Stomach (tissue), 9 donors: ENCODE measurements around the gene RNF213. TPM values are rescaled to one million over a fixed set of nuclear protein-coding genes. Genes with fewer than 3 reads are reported as not detected.

Experiments
- DNase-seq, 2 donors: peaks; one replicate each; pipeline versions ENCODE4 v3.0.0 to v3.0.0-alpha.2; 2013 to 2019
- H3K27ac ChIP-seq, 5 donors: fragments of 200-600 bp in 4 of 5; sonication (generic) in 4 of 5; one replicate each; pipeline ENCODE4 v1.5.1; 2013 to 2019; ENCODE audit warnings: mild to moderate bottlenecking in 1 of 5, moderate library complexity in 1 of 5
- H3K27me3 ChIP-seq, 3 donors: fragments of 200-600 bp; sonication (generic); one replicate each; pipeline ENCODE4 v1.5.1; 2017 to 2019; ENCODE audit warnings: mixed run types in 1 of 3
- H3K36me3 ChIP-seq, 4 donors: fragments of 200-600 bp; sonication (generic); 1 replicate in 3 of 4; 2 replicates in 1 of 4; pipeline ENCODE4 v1.5.1; 2016 to 2019
- H3K4me1 ChIP-seq, 4 donors: fragments of 200-600 bp; sonication (generic); one replicate each; pipeline ENCODE4 v1.5.1; 2016 to 2019
- H3K4me3 ChIP-seq, 4 donors: fragments of 200-600 bp; sonication (generic) in 3 of 4; one replicate each; pipeline ENCODE4 v1.5.1; 2016 to 2019; ENCODE audit warnings: mild to moderate bottlenecking in 1 of 4
- H3K9me3 ChIP-seq, 4 donors: fragments of 200-600 bp; sonication (generic); one replicate each; pipeline ENCODE4 v1.5.1; 2016 to 2019
- EP300 ChIP-seq: sonication (generic); formaldehyde crosslinking; IDR thresholded peaks from one replicate; pipeline ENCODE4 v1.6.1; 2017; ENCODE audit warnings: antibody characterized with exemption
- POLR2A ChIP-seq, 4 donors: fragments of 450-650 bp; IDR thresholded peaks; one replicate each; pipeline ENCODE4 v1.6.1; 2016; ENCODE audit warnings: antibody characterized with exemption in 4 of 4, control low read depth in 2 of 4, mild to moderate bottlenecking in 1 of 4, moderate library complexity in 1 of 4
- POLR2AphosphoS5 ChIP-seq, 3 donors: sonication (generic); formaldehyde crosslinking; IDR thresholded peaks; one replicate each; pipeline ENCODE4 v1.6.1; 2016; ENCODE audit warnings: antibody characterized with exemption in 3 of 3
- WGBS, 5 donors: extraction: QIAGEN DNeasy Blood & Tissue Kit in 3 of 5; methylation state at CpG; one replicate each; pipeline versions ENCODE4 v1.1.5 to v1.1.7; 2013 to 2018; 5-methylcytosine and 5-hydroxymethylcytosine counted together
- intact Hi-C: fragments of 100-400 bp; cut with DNase I; formaldehyde crosslinking; loops from one replicate; pipeline ENCODE4 v1.15.1; 2023; ENCODE audit warnings: low total_unique reads
- polyA plus RNA-seq, 3 donors: library from polyadenylated mRNA; stranded (reverse); fragments of 200-250 nt; gene quantifications; one replicate each; pipeline ENCODE4 v1.2.3, GENCODE V29; 2013
- total RNA-seq, 5 donors: library from RNA; depleted of rRNA; stranded (reverse); fragments of >200 nt; gene quantifications; one replicate each; pipeline versions ENCODE4 v1.1.0 to v1.2.3, GENCODE V29; 2014 to 2016
- TF ChIP-seq, protein P1 (sequence below), 7 experiments: fragments of 450-650 bp in 4 of 7; fragments of 200-600 bp in 3 of 7; sonication (generic) in 3 of 7; IDR thresholded peaks; one replicate each; pipeline ENCODE4 v1.5.1; 2016 to 2019; ENCODE audit warnings: antibody characterized with exemption in 7 of 7, control low read depth in 2 of 7, mild to moderate bottlenecking in 1 of 7
- donor health status: healthy with polysubstance abuse.
- donor health status: Bipolar disorder and iron deficiency.
- donor health status: healthy.

RNF213 gene
- total and polyA plus RNA-seq, 8 donors: 12.3 to 358 (median 138) TPM

DNA sequence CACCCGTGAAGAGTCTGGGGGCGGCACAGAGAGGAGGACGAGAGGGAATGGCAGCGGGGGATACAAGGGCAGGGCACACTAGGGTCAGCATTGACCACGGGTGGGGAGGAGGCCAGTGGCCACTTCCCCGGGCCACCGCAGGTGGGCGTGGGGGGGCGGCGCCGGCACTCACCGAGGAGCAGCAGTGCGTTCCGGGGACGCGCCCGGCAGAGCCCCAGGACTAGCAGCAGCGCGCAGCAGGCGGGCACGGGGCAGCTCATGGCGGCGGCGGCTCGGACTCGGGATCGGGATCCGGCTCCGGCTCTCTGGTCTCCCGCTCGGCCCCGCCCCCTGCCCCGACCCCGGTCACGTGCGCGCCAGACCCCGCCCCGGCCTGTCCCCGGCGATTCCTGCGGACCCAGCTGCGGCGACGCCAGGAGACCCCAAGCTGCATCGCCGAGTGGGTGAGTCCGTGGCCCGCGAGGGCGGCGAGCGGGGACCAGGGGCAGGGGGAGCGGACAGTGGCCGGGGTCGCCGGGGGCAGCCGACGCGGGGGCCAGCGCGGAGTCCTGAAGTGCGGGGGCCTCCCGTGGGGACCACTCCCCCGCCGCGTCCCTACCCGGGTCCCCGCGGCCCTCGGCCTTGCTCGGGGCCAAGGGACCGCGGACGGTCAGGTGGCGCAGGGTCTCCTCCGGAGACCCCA is 40.5 kb upstream of the RNF213 start, which contains the start of the genes SGSH and SLC26A11:
Gene SGSH, minus strand, starts transcription at position 280 of the 682 bp plus-strand sequence. Its CDS starts 20 bp downstream, at position 260.
Gene SLC26A11, plus strand, starts transcription at position 374 of the 682 bp plus-strand sequence. CDS start 1,134 bp downstream, outside the sequence.
- Histone ChIP-seq H3K27ac (peak within 1 kb of the TSS; percentile 83 to 93 (median 90)), H3K9me3 (no peaks in the 10 kb centered on the region), H3K36me3 (peaks cover 0 to 37% (median 33%) of the 10 kb centered on the region in 4 donors), H3K4me3 (peak within 1 kb of the TSS; percentile 67 to 99 (median 91)), H3K4me1 (peaks cover 17 to 47% (median 45%) of the 10 kb centered on the region in 4 donors), H3K27me3 (no peaks in the 10 kb centered on the region)
- intact Hi-C loops: no loop called here
- DNase-seq: peak; percentile 87 to 93
- 0 to 2% (median 1%) methylated on average over 17 to 77 of the region's 77 CpGs for WGBS, 5 donors
- TF ChIP-seq POLR2A (IDR thresholded peaks at IDR 0.05): no peak
- TF ChIP-seq, protein P1, sequence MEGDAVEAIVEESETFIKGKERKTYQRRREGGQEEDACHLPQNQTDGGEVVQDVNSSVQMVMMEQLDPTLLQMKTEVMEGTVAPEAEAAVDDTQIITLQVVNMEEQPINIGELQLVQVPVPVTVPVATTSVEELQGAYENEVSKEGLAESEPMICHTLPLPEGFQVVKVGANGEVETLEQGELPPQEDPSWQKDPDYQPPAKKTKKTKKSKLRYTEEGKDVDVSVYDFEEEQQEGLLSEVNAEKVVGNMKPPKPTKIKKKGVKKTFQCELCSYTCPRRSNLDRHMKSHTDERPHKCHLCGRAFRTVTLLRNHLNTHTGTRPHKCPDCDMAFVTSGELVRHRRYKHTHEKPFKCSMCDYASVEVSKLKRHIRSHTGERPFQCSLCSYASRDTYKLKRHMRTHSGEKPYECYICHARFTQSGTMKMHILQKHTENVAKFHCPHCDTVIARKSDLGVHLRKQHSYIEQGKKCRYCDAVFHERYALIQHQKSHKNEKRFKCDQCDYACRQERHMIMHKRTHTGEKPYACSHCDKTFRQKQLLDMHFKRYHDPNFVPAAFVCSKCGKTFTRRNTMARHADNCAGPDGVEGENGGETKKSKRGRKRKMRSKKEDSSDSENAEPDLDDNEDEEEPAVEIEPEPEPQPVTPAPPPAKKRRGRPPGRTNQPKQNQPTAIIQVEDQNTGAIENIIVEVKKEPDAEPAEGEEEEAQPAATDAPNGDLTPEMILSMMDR (IDR thresholded peaks at IDR 0.05): no peak
- TF ChIP-seq EP300: no peak
- peak in 2 of 3 donors; percentile 31 to 43 for TF ChIP-seq POLR2AphosphoS5 (IDR thresholded peaks at IDR 0.05)

DNA sequence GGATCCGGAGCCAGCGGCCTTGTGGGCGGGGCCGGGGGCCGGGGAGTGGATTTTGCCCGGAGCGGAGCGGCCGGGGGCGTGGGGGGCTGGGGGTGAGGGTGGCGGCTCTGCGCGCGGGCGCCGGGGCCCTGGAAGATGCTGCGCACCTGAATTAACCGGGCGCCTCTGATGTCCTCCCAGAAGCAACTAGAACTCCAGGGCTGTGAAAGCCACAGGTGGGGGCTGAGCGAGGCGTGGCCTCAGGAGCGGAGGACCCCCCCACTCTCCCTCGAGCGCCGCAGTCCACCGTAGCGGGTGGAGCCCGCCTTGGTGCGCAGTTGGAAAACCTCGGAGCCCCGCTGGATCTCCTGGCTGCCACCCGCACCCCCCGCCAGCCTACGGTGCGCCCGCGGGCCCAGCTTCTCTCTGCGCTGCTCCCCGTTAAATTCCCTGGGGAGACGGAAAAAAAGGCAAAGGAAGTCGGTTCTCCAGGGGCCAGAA is 39.9 kb upstream of the RNF213 start:
- H3K4me1 ChIP-seq: peaks cover 17 to 47% (median 45%) of the 10 kb centered on the region in 4 donors
- WGBS, 5 donors: 3 to 15% (median 4%) methylated on average over 13 to 41 of the region's 41 CpGs
- peaks cover 0 to 32% (median 29%) of the 10 kb centered on the region in 4 donors for H3K36me3 ChIP-seq
- intact Hi-C loops: no loop called here
- H3K27ac ChIP-seq: peak overlapping the region; percentile 83 to 93 (median 90)
- H3K4me3 ChIP-seq: peak overlapping the region; percentile 67 to 99 (median 91)
- H3K9me3 ChIP-seq: no peaks in the 10 kb centered on the region
- DNase-seq: peak in 1 of 2 donors; percentile 71
- no peak for TF ChIP-seq POLR2A (IDR thresholded peaks at IDR 0.05)
- TF ChIP-seq EP300: no peak
- TF ChIP-seq POLR2AphosphoS5 (IDR thresholded peaks at IDR 0.05): no peak
- TF ChIP-seq, protein P1 (IDR thresholded peaks at IDR 0.05): no peak
- no peaks in the 10 kb centered on the region for H3K27me3 ChIP-seq

DNA sequence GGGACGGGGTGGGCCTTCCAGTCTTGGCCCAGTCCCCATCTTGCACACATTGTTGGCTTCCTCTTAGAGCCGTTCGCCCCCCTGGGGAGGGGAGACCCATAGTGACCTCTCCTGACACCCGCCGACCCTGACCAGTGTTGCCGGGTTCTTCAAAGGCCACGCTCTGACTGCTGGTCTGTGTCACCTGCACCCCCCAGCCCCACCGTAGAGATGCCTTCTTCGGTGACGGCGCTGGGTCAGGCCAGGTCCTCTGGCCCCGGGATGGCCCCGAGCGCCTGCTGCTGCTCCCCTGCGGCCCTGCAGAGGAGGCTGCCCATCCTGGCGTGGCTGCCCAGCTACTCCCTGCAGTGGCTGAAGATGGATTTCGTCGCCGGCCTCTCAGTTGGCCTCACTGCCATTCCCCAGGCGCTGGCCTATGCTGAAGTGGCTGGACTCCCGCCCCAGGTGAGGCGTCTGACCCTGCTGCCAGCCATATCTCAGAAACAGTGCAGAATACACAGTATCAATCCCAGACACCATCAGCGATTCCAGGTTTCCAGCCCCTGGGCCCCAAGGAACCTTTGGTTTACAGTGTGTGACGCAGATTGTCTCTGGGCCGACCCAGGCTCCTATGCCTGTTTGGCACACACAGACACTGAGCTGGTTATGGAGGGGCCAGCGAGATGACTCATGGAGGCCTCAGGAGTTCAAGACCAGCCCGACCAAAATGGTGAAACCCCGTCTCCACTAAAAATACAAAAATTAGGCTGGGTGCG is 39.1 kb upstream of the RNF213 start:
- H3K4me1 ChIP-seq: peaks cover 17 to 47% (median 45%) of the 10 kb centered on the region in 4 donors
- H3K9me3 ChIP-seq: no peaks in the 10 kb centered on the region
- H3K27me3 ChIP-seq: no peaks in the 10 kb centered on the region
- TF ChIP-seq POLR2AphosphoS5 (IDR thresholded peaks at IDR 0.05) (no peak), POLR2A (IDR thresholded peaks at IDR 0.05) (no peak), EP300 (no peak)
- TF ChIP-seq, protein P1 (IDR thresholded peaks at IDR 0.05): no peak
- DNase-seq: no peak
- 79 to 94% (median 85%) methylated on average over 16 to 29 of the region's 29 CpGs for WGBS, 5 donors
- intact Hi-C loops: no loop called here
- peaks cover 0 to 30% (median 25%) of the 10 kb centered on the region in 4 donors for H3K36me3 ChIP-seq
- H3K4me3 ChIP-seq: peak overlapping the region; percentile 67 to 99 (median 91)
- H3K27ac ChIP-seq: peak overlapping the region in 2 of 5 donors; percentile 91 to 93
